HL-60/S4 (cell line): ENCODE results near the gene ITPRIPL2.

Source experiments
- in situ Hi-C: fragments of 300-500 bp; cut with MboI; formaldehyde crosslinking; loops from 2 replicates; pipeline ENCODE4 v1.14.3; 2022; ENCODE audit warnings: low sequenced_read_pairs

The ITPRIPL2 gene

GRCh38 chr16:19118938-19119431 lies 5.2 kb downstream of the ITPRIPL2 start:
- in situ Hi-C loops: no loop called here

GRCh38 chr16:19119564-19119963 lies 5.8 kb downstream of the ITPRIPL2 start:
- in situ Hi-C loops: no loop called here

DNA sequence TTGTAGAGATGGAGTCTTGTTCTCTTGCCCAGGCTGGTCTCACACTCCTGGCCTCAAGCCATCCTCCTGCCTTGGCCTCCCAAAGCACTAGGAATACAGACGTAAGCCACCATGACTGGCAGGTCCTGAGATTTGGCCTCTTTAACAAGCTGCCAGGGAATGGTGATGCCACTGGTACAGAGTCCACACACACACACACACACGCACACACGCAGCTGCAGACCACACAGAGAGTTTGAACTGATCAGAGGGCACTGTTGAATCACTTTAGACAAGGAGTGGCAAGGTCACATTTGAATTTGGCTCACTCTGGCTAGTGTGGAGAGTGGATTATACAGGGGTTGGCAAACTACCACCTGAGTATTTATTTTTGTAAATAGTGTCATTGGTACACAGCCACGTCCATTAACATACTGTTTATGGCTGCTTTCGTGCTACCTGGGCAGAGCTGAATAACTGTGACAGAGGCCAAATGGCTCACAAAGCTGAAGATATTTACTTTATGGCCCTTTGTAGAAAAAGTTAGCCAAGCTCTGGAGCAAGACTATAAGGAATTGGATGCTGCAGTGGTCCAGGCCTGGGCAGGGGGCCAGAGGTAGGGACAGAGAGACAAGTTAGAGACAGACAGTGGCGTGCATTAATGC lies 9.9 kb downstream of the ITPRIPL2 start:
- in situ Hi-C loops: no loop called here

GRCh38 chr16:19126300-19126699 lies 12.5 kb downstream of the ITPRIPL2 start:
- in situ Hi-C loops: no loop called here

DNA sequence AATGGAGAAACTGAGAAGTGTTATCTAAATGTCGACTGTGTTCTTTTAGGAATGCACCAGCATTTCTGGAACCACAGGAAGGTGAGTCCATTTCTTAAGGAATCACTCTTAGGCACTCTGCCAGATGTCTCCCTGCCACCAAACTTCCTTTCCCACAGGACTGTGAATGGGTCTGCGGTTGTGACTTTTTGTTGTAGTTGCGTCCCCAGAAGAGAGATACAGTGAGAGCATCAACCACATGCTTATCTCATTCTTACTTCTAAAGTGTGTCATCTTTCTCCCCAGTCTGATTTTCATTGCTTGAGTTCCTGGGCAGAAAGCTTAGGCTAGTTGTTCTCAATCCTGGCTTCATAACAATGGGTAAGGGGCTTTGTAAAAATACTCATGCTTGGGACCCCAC lies 13.4 kb downstream of the ITPRIPL2 start:
- in situ Hi-C loops: no loop called here

GRCh38 chr16:19127674-19128131 lies 13.9 kb downstream of the ITPRIPL2 start:
- in situ Hi-C loops: no loop called here

DNA sequence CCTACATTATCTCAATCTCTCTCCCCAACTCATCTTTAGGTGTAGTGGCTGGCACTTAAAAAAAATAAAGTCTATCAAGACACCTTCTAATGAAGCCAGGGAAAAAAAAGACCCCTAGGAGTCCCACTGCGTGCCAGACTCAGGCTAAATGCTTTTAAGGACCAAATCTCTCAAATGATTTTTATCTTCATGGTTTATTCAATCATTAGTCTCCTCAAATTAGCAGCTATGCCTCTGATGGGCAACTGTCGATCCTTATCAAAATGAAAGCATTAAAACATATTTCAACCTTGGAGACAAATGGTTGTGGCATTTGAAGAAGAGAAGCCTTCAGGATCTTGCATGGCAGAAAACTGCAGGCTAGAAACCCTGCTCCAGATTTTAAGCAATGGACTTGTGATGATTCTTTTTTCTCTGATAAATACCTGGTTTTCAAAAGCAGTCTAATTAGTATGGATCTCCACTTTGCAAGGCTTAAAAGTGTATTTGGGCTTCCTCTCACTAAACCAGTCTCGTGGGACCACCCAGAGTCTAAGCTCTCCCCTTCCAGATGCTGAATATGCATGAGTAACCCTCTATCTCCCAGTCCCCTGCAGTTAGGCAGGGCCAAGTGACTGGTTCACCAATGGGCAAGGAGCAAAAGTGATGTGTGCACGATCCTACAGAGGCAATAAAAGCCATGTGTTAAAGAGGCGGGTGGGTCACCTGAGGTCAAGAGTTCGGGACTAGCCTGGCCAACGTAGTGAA lies 14.9 kb downstream of the ITPRIPL2 start:
- in situ Hi-C loops: no loop called here

- in situ Hi-C loops: no loop called here
Measured at GRCh38 chr16:19130385-19130784, 16.6 kb downstream of the ITPRIPL2 start.

DNA sequence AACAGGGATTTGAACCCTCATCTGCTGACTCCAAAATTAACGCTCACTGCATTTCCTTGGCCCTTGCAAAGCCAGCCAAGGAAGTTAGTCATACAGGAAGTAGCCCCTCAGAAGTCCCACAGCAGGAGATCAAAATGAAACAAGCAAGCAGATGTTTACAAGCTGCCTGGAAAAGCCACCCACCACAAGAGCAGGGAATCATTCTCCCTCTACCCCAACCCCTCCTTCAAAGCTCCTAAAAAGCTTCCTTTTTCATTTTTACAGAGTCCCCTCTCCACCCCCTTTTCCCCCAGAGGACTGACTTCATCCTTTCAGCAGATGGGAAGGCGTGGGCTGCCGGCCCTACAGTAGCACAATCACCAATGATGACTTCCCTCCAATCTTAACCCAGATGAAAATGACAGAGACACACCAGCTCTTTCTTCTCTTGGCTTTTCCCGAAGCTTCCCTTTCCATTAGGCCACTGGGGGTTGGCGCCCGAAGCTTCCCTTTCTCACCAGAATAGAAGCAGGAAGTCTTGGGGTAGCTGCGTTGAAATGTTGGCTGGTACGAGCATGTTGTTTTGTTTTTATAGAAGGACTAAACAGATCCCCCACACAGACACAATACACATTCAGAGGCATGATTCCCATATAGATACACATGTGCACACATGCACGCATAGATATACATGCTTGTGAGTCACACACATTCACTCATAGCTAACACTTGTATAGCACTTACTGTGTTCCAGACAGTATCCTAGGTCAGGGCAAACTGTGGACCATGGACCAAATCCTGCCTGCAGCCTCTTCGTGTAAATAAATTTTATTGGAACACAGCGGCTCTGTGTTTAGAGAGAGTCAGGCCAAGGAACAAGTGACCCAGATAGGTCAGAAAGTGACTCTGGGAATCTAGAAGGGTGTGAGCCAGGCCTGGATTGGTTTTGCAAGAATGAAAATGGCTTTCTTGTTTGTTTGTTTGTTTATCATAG lies 17.4 kb downstream of the ITPRIPL2 start:
- in situ Hi-C loops: no loop called here

GRCh38 chr16:19131825-19132218 lies 18.1 kb downstream of the ITPRIPL2 start:
- in situ Hi-C loops: no loop called here

DNA sequence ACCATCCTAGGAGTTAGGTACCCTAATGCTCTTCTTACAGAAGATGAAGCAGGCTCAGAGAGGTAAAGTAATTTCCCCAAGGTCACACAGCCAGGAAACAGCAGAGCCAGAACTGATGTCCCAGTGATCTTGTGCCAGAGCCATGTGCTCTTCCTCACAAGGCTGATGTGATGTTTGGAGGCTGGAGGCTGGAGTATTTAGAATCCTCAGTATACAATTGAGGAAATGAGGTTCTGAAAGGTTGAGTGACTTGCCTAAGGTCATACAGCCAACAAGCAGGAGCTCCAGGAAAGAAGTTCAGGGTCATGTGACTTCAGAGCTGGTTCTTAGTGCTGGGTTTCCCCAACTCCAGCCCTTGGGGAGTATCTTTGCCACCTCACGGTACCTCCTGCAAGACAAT lies 18.5 kb downstream of the ITPRIPL2 start:
- in situ Hi-C loops: no loop called here

DNA sequence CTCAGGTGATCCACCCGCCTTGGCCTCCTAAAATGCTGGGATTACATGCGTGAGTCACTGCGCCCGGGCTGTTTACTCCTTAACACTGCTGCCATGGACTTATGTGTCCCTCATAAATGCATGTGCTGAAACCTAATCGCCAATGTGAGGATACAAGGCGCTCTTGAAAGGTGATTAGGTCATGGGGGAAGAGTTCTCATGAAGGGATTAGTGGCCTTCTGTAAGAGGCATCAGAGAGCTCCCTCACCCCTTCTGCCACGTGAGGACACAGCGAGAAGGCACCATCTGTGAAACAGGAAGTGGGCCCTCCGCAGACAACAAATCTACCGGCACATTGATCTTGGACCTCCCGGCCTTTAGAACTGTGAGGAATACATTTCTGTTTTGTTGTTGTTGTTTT lies 19.1 kb downstream of the ITPRIPL2 start:
- in situ Hi-C loops: no loop called here

DNA sequence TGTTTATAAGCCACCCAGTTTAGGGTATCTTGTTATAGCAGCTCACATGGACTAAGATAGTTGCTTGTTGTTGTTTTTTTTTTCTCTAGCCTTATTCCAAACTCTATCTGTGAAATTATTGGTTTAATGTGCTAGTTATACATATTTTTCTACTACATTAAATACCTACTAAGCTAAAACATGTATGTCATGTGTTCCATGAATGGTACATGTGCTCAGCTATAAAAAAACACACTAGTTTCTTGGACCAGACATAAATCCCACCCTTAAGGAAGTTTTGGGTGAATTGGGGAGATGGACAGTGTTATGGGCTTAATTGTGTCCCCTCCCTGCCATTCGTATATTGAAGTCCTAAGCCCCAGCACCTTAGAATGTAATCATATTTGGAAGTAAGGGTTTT lies 19.8 kb downstream of the ITPRIPL2 start:
- in situ Hi-C loops: no loop called here

DNA sequence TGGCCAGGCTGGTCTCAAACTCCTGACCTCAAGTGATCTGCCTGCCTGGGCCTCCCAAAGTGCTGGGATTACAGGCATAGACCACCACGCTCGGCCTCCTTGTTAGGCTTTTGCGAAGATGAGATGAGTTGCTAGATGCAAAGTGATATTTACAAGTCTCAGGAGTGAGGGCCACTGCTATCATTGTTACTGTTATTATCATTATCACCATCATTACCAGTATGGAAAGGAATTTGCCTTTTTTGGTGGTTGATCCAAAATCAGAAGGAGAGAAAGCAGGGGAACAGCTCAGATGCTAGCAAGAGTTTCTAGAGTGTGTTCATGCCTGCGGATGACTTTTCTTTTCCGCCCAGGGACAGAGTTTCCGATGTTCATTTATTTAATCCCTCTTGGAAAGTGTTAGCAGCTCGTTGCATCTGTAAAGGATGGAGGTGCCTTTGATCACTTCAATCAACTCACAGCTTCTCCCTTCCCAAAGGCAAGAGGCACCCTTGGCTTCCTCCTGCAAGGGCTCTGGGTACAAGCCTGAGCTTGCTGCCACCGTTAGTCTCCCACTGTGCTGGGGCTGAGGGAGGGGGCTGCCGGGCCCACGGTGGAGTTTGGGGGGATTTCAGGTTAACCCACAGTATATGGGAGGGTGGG lies 21.6 kb downstream of the ITPRIPL2 start:
- in situ Hi-C loops: no loop called here

DNA sequence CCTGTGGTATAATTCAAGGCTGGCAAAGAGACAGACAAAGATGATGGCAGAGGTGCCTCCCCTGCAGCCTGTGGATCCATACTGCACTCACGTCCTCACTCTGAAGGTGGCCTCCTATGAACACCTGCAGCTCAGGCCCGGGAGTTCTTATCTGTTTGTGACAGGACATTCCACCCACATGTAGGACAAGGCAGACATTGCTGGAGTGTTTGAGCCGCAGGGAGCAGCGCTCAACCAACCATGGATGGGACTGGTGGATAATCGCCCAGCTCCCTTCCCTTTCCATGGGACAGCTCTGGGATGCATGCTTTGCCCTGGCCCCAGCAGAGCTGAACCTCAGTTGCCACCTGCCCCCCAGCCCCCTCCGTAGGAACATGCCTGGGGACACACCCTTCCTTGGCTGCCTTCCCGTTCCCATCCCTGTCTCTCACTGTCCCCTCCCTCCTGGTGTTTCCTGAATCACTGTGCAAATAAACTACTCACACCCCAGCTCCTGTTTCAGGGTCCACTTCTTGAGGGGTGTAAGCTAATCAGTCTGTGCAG lies 22.2 kb downstream of the ITPRIPL2 start:
- in situ Hi-C loops: no loop called here

DNA sequence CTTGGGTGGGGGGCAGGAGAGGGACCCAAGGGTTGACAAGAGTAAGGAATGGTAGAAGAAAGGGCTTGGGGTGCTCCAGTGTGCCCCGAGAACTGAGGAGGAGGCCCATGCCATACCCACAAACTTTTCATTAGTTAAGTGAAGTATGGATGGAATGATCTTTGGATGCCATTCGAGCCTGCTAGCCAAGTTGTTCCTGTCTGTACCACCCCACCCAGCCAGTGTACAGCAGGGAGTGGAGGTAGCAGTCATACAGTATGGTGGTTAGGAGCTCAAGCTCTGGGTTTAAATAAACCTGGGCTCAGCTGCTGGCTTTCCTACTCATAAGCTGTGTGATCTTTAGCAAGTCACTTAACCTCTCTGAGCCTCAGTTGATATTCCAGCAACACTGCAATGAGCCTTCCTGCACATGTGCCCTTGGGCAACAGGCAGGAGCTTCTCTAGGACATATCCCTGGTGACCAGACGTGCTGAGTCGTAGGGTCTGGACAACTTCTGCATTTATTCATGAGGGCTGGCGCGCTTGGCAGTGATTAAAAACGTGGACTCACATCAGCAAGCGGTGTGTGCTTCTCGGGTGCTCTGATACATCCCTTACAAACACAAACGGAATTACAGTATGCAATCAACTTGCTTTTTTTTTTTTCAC lies 22.9 kb downstream of the ITPRIPL2 start:
- in situ Hi-C loops: no loop called here

- in situ Hi-C loops: no loop called here
Measured at GRCh38 chr16:19137201-19138128, 23.7 kb downstream of the ITPRIPL2 start.

- in situ Hi-C loops: no loop called here
Measured at GRCh38 chr16:19138601-19139000, 24.8 kb downstream of the ITPRIPL2 start.
